Mesendoderm (in vitro differentiated cells): ENCODE data around the gene ATP8A2.

ENCODE experiments used
- DNase-seq: peaks from one replicate; pipeline ENCODE4 v3.0.0; 2013
- H2AK5ac ChIP-seq: 2 replicates; pipeline ENCODE4 v1.6.1; 2013; ENCODE audit warnings: low read length, inconsistent platforms
- H2BK120ac ChIP-seq: 2 replicates; pipeline ENCODE4 v1.6.1; 2013; ENCODE audit warnings: low read depth, mild to moderate bottlenecking, low read length, moderate library complexity, mixed read lengths
- H2BK15ac ChIP-seq: replicated peaks from 2 replicates; pipeline ENCODE4 v1.6.1; 2013; ENCODE audit warnings: low read depth, mild to moderate bottlenecking, moderate library complexity
- H2BK5ac ChIP-seq: 2 replicates; pipeline ENCODE4 v1.6.1; 2013; ENCODE audit warnings: low read length, inconsistent platforms
- H3K18ac ChIP-seq: 2 replicates; pipeline ENCODE4 v1.6.1; 2013; ENCODE audit warnings: mild to moderate bottlenecking, low read length, mixed read lengths
- H3K23ac ChIP-seq: one replicate; pipeline ENCODE4 v1.6.1; 2013; ENCODE audit warnings: low read length
- H3K27ac ChIP-seq: 2 replicates; pipeline ENCODE4 v1.5.1; 2013; ENCODE audit warnings: low read depth, mild to moderate bottlenecking, inconsistent platforms, low read length, moderate library complexity
- H3K27me3 ChIP-seq: 2 replicates; pipeline ENCODE4 v1.6.1; 2013; ENCODE audit warnings: low read length, control low read depth, mild to moderate bottlenecking, inconsistent platforms; ENCODE audit not compliant: insufficient read depth, poor library complexity
- H3K36me3 ChIP-seq: 2 replicates; pipeline ENCODE4 v1.6.1; 2013; ENCODE audit warnings: low read length, inconsistent platforms; ENCODE audit not compliant: control insufficient read depth, insufficient read depth
- H3K4ac ChIP-seq: one replicate; pipeline ENCODE4 v1.6.1; 2013; ENCODE audit warnings: low read depth, mild to moderate bottlenecking, low read length, moderate library complexity
- H3K4me1 ChIP-seq: 2 replicates; pipeline ENCODE4 v1.6.1; 2013; ENCODE audit warnings: low read depth, low read length, inconsistent platforms; ENCODE audit not compliant: control insufficient read depth
- H3K4me2 ChIP-seq: 2 replicates; pipeline ENCODE4 v1.6.1; 2013; ENCODE audit warnings: low read length
- H3K4me3 ChIP-seq: 2 replicates; pipeline ENCODE4 v1.5.1; 2013; ENCODE audit warnings: mild to moderate bottlenecking, low read length
- H3K56ac ChIP-seq: one replicate; pipeline ENCODE4 v1.6.1; 2013; ENCODE audit warnings: low read length
- H3K79me1 ChIP-seq: 2 replicates; pipeline ENCODE4 v1.6.1; 2013; ENCODE audit warnings: low read length, inconsistent platforms
- H3K79me2 ChIP-seq: 2 replicates; pipeline ENCODE4 v1.6.1; 2013; ENCODE audit warnings: mild to moderate bottlenecking, low read length; ENCODE audit not compliant: control insufficient read depth, insufficient read depth
- H3K9ac ChIP-seq: 2 replicates; pipeline ENCODE4 v1.6.1; 2013; ENCODE audit warnings: low read length, inconsistent platforms
- H4K5ac ChIP-seq: one replicate; pipeline ENCODE4 v1.6.1; 2013; ENCODE audit warnings: low read length
- H4K8ac ChIP-seq: one replicate; pipeline ENCODE4 v1.6.1; 2013; ENCODE audit warnings: low read depth, mild to moderate bottlenecking, control low read depth, low read length, moderate library complexity
- WGBS: extraction: QIAGEN DNeasy Blood & Tissue Kit; methylation state at CpG from one replicate; pipeline ENCODE4 v1.1.7; 2013; ENCODE audit warnings: low lambda C conversion rate, missing lambda C conversion rate; ENCODE audit not compliant: insufficient coverage; ENCODE audit errors: extremely low coverage; 5-methylcytosine and 5-hydroxymethylcytosine counted together

The ATP8A2 gene

GRCh38 chr13:25982907-25983306, 611.1 kb downstream of the ATP8A2 start:
- Histone ChIP-seq H3K9ac (no peak overlapping the region), H3K4me1 (peaks cover 6% of the 10 kb centered on the region), H4K8ac (no peak overlapping the region), H2BK120ac (no peak overlapping the region), H3K56ac (no peak overlapping the region), H3K4me3 (no peak overlapping the region), H3K23ac (no peak overlapping the region), H2AK5ac (no peak overlapping the region), H3K79me1 (no peaks in the 10 kb centered on the region), H3K27ac (no peak overlapping the region), H3K4me2 (no peak overlapping the region), H2BK15ac (no peak overlapping the region), H3K36me3 (no peaks in the 10 kb centered on the region), H3K27me3 (no peaks in the 10 kb centered on the region), H2BK5ac (no peak overlapping the region), H3K4ac (no peak overlapping the region), H3K79me2 (no peaks in the 10 kb centered on the region), H4K5ac (no peak overlapping the region), H3K18ac (no peak overlapping the region)
- no peak for DNase-seq

- Histone ChIP-seq H3K23ac (no peak overlapping the region), H3K27me3 (no peaks in the 10 kb centered on the region), H2BK15ac (no peak overlapping the region), H3K79me2 (no peaks in the 10 kb centered on the region), H2BK5ac (no peak overlapping the region), H3K18ac (no peak overlapping the region), H3K56ac (no peak overlapping the region), H4K8ac (no peak overlapping the region), H2AK5ac (no peak overlapping the region), H3K4me3 (no peak overlapping the region), H3K4ac (no peak overlapping the region), H4K5ac (no peak overlapping the region), H3K36me3 (no peaks in the 10 kb centered on the region), H3K4me2 (no peak overlapping the region), H3K9ac (no peak overlapping the region), H3K27ac (no peak overlapping the region), H3K4me1 (no peaks in the 10 kb centered on the region), H3K79me1 (no peaks in the 10 kb centered on the region), H2BK120ac (no peak overlapping the region)
- WGBS: no CpG with 5 or more reads among the region's 8 CpGs
- DNase-seq: no peak
Observed at GRCh38 chr13:25987987-25988386, 616.2 kb downstream of the ATP8A2 start.

GRCh38 chr13:25988661-25989060, 616.9 kb downstream of the ATP8A2 start:
- Histone ChIP-seq H3K4me2 (no peak overlapping the region), H3K56ac (no peak overlapping the region), H3K18ac (no peak overlapping the region), H2BK5ac (no peak overlapping the region), H3K23ac (no peak overlapping the region), H2BK120ac (no peak overlapping the region), H3K9ac (no peak overlapping the region), H3K79me2 (no peaks in the 10 kb centered on the region), H3K36me3 (no peaks in the 10 kb centered on the region), H3K4me1 (no peaks in the 10 kb centered on the region), H2AK5ac (no peak overlapping the region), H3K4ac (no peak overlapping the region), H2BK15ac (no peak overlapping the region), H3K4me3 (no peak overlapping the region), H3K79me1 (no peaks in the 10 kb centered on the region), H3K27me3 (no peaks in the 10 kb centered on the region), H4K8ac (no peak overlapping the region), H4K5ac (no peak overlapping the region), H3K27ac (no peak overlapping the region)
- no peak for DNase-seq
- WGBS: no CpG with 5 or more reads among the region's 3 CpGs

GRCh38 chr13:25990801-25991200, 619.0 kb downstream of the ATP8A2 start:
- Histone ChIP-seq H3K4me2 (no peak overlapping the region), H2BK120ac (no peak overlapping the region), H3K18ac (no peak overlapping the region), H3K4ac (no peak overlapping the region), H3K4me3 (no peak overlapping the region), H3K27ac (no peak overlapping the region), H3K23ac (no peak overlapping the region), H3K56ac (no peak overlapping the region), H3K9ac (no peak overlapping the region), H2BK15ac (no peak overlapping the region), H2BK5ac (no peak overlapping the region), H3K27me3 (no peaks in the 10 kb centered on the region), H3K79me1 (no peaks in the 10 kb centered on the region), H4K5ac (no peak overlapping the region), H3K79me2 (no peaks in the 10 kb centered on the region), H2AK5ac (no peak overlapping the region), H3K36me3 (no peaks in the 10 kb centered on the region), H3K4me1 (no peaks in the 10 kb centered on the region), H4K8ac (no peak overlapping the region)
- no CpG with 5 or more reads among the region's 10 CpGs for WGBS
- peak; percentile 62 for DNase-seq

- no CpG with 5 or more reads among the region's 1 CpG for WGBS
- H3K4me3 ChIP-seq: no peak overlapping the region
- no peaks in the 10 kb centered on the region for H3K4me1 ChIP-seq
- no peaks in the 10 kb centered on the region for H3K36me3 ChIP-seq
- no peak overlapping the region for H2BK5ac ChIP-seq
- H3K18ac ChIP-seq: no peak overlapping the region
- no peaks in the 10 kb centered on the region for H3K79me2 ChIP-seq
- no peaks in the 10 kb centered on the region for H3K27me3 ChIP-seq
- H3K79me1 ChIP-seq: no peaks in the 10 kb centered on the region
- no peak overlapping the region for H2BK120ac ChIP-seq
- no peak overlapping the region for H3K9ac ChIP-seq
- H2BK15ac ChIP-seq: no peak overlapping the region
- H2AK5ac ChIP-seq: no peak overlapping the region
- no peak overlapping the region for H4K8ac ChIP-seq
- no peak overlapping the region for H3K23ac ChIP-seq
- no peak overlapping the region for H3K27ac ChIP-seq
- H3K4ac ChIP-seq: no peak overlapping the region
- no peak overlapping the region for H3K56ac ChIP-seq
- H4K5ac ChIP-seq: no peak overlapping the region
- no peak for DNase-seq
- no peak overlapping the region for H3K4me2 ChIP-seq
Observed at GRCh38 chr13:25992076-25992475, 620.3 kb downstream of the ATP8A2 start.

GRCh38 chr13:26007261-26008125, 635.7 kb downstream of the ATP8A2 start:
- Histone ChIP-seq H3K4ac (no peak overlapping the region), H3K4me3 (no peak overlapping the region), H3K79me2 (no peaks in the 10 kb centered on the region), H3K27me3 (no peaks in the 10 kb centered on the region), H3K4me2 (no peak overlapping the region), H2BK120ac (no peak overlapping the region), H3K18ac (no peak overlapping the region), H3K79me1 (no peaks in the 10 kb centered on the region), H4K5ac (no peak overlapping the region), H3K56ac (no peak overlapping the region), H2AK5ac (no peak overlapping the region), H3K23ac (no peak overlapping the region), H3K9ac (no peak overlapping the region), H4K8ac (no peak overlapping the region), H2BK5ac (no peak overlapping the region), H3K4me1 (no peaks in the 10 kb centered on the region), H3K27ac (no peak overlapping the region), H3K36me3 (no peaks in the 10 kb centered on the region), H2BK15ac (no peak overlapping the region)
- no CpG with 5 or more reads among the region's 1 CpG for WGBS
- DNase-seq: no peak
